Measurements from ENCODE around the gene PLD1. TPM values are rescaled to one million over a fixed set of nuclear protein-coding genes. Genes with fewer than 3 reads are reported as not detected.
"Not testable (repeated sequence)": the region's sequence is repeated elsewhere in the genome, so short reads cannot be mapped to it uniquely, and the experiment has no call there.

PLD1 gene
- total RNA-seq, 1 experiment from 2014 or later = 14.4 TPM

GRCh38 chr3:171699601-171700000 lies 110.7 kb downstream of the PLD1 start:
- no peak for DNase-seq (ENCODE audit: low spot score)

- no peak for DNase-seq (ENCODE audit: low spot score)
Measured at GRCh38 chr3:171696805-171697204, 113.5 kb downstream of the PLD1 start.

- no peak for DNase-seq (ENCODE audit: low spot score)
Measured at GRCh38 chr3:171695426-171695825, 114.9 kb downstream of the PLD1 start.

- no peak for DNase-seq (ENCODE audit: low spot score)
Measured at GRCh38 chr3:171694888-171695287, 115.4 kb downstream of the PLD1 start.

- DNase-seq (ENCODE audit: low spot score) = not testable (repeated sequence)
Measured at GRCh38 chr3:171692551-171692950, 117.7 kb downstream of the PLD1 start.

GRCh38 chr3:171691485-171691884 lies 118.8 kb downstream of the PLD1 start:
- DNase-seq (ENCODE audit: low spot score) = no peak

GRCh38 chr3:171690281-171690680 lies 120.0 kb downstream of the PLD1 start:
- DNase-seq (ENCODE audit: low spot score) = no peak

- DNase-seq (ENCODE audit: low spot score) = no peak
Measured at GRCh38 chr3:171688593-171688992, 121.7 kb downstream of the PLD1 start.

GRCh38 chr3:171688002-171688401 lies 122.3 kb downstream of the PLD1 start:
- no peak for DNase-seq (ENCODE audit: low spot score)

GRCh38 chr3:171687581-171687980 lies 122.7 kb downstream of the PLD1 start:
- no peak for DNase-seq (ENCODE audit: low spot score)

GRCh38 chr3:171687064-171687463 lies 123.2 kb downstream of the PLD1 start:
- DNase-seq (ENCODE audit: low spot score) = no peak

- DNase-seq (ENCODE audit: low spot score) = no peak
Measured at GRCh38 chr3:171685116-171685895, 125.0 kb downstream of the PLD1 start.

- DNase-seq (ENCODE audit: low spot score) = no peak
Measured at GRCh38 chr3:171684221-171684620, 126.1 kb downstream of the PLD1 start.

GRCh38 chr3:171682743-171683142 lies 127.5 kb downstream of the PLD1 start:
- no peak for DNase-seq (ENCODE audit: low spot score)

GRCh38 chr3:171680726-171681411 lies 129.4 kb downstream of the PLD1 start:
- no peak for DNase-seq (ENCODE audit: low spot score)

GRCh38 chr3:171678971-171679492 lies 131.3 kb downstream of the PLD1 start:
- no peak for DNase-seq (ENCODE audit: low spot score)

GRCh38 chr3:171677706-171678105 lies 132.6 kb downstream of the PLD1 start:
- DNase-seq (ENCODE audit: low spot score) = no peak

- no peak for DNase-seq (ENCODE audit: low spot score)
Measured at GRCh38 chr3:171676601-171677175, 133.6 kb downstream of the PLD1 start.

GRCh38 chr3:171673951-171674350 lies 136.3 kb downstream of the PLD1 start:
- DNase-seq (ENCODE audit: low spot score) = no peak

- no peak for DNase-seq (ENCODE audit: low spot score)
Measured at GRCh38 chr3:171672538-171672937, 137.7 kb downstream of the PLD1 start.

GRCh38 chr3:171672124-171672523 lies 138.2 kb downstream of the PLD1 start:
- DNase-seq (ENCODE audit: low spot score) = no peak

- DNase-seq (ENCODE audit: low spot score) = no peak
Measured at GRCh38 chr3:171671709-171672108, 138.6 kb downstream of the PLD1 start.

- no peak for DNase-seq (ENCODE audit: low spot score)
Measured at GRCh38 chr3:171666516-171666915, 143.8 kb downstream of the PLD1 start.

Measured in H4 (cell line).